Measurements from ENCODE around the gene MRPS25. TPM values are rescaled to one million over a fixed set of nuclear protein-coding genes. Genes with fewer than 3 reads are reported as not detected.

Gene MRPS25
- total and polyA plus RNA-seq, 9 of the 15 experiments (the other 6 are each of a cell fraction or from before 2014, with no cell fraction given): 34.3 to 129 (median 78.2) TPM

DNA sequence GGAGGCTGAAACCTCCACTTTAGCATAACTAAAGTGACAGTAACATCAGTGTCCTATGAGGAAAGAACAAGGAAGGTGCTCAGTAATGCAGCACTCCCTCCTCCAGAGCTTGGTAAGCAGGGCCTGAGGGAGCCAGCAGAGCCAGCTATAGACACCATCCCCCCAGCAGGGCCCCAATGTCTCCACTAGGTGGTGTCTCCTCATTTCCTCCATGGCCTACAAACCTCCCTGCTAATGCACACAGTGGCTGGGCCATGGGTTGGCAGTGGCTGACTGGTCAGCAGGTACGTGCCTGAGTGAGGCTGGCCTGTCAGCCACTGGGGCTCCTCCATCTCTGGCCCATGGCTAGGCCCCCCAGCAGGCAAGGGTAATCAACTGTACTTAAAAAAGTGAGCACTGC, 13.6 kb downstream of the MRPS25 start:
- Histone ChIP-seq H3K9me3 (replicated peaks; ENCODE audit: control insufficient read depth, insufficient read depth, low read depth, low read length) (no peaks in the 10 kb centered on the region), H3K27ac (ENCODE audit: extremely low read depth, low read depth, low read length) (peak overlapping the region; percentile 7; the same call in 1 of the 3 replicates), H4K20me1 (replicated peaks; ENCODE audit: control insufficient read depth, insufficient read depth, low read length) (peaks cover 35% of the 10 kb centered on the region), H2AFZ (ENCODE audit: low read depth, low read length) (no peak overlapping the region), H3K36me3 (ENCODE audit: control insufficient read depth, insufficient read depth, low read length) (peaks cover 94% of the 10 kb centered on the region), H3K4me3 (no peak overlapping the region), H3K79me2 (ENCODE audit: control insufficient read depth, insufficient read depth, low read length) (peaks cover 80% of the 10 kb centered on the region), H3K27me3 (ENCODE audit: control insufficient read depth in 2 of 2, insufficient read depth in 2 of 2, low read length in 2 of 2) (no peaks in the 10 kb centered on the region), H3K4me1 (replicated peaks in 1 of 2; ENCODE audit: control insufficient read depth in 2 of 2, insufficient read depth in 2 of 2, low read length in 2 of 2) (peaks cover 33 to 43% of the 10 kb centered on the region in 2 experiments), H3K9me1 (ENCODE audit: control insufficient read depth, insufficient read depth, low read length) (peaks cover 15% of the 10 kb centered on the region), H3K4me2 (ENCODE audit: insufficient read depth, low read length) (no peak overlapping the region), H3K9ac (ENCODE audit: insufficient read depth in 1 of 2, low read depth in 2 of 2, low read length in 2 of 2) (no peak overlapping the region; a peak in 1 of 4 replicates)
- POLR2A ChIA-PET: interaction anchor here (0.5 to 3.5 kb wide), 4 partner anchors 9 to 615 kb away, joined by 3 to 35 read pairs (median 4); partner anchors contain the start of gene MRPS25
- FAIRE-seq (peak; percentile 51), DNase-seq (ENCODE audit: extremely low read depth in 1 of 4, low spot score in 3 of 4) (peak; percentile 69 to 79 (median 72)), ATAC-seq (peak; percentile 90)
- 90% methylated on average over 1 of the region's 1 CpG for WGBS (ENCODE audit: insufficient coverage, low coverage, missing lambda C conversion rate)
- intact Hi-C loops (cut with micrococcal nuclease): loop anchor here (5.0 kb wide), 1 partner anchor 124 kb away; no protein-coding TSS in a partner anchor
- in situ Hi-C loops (cut with MboI): no loop called here
- CTCF ChIA-PET (ENCODE audit: low intra/inter-chr PET ratio): no interaction called here
- no TSS peak for BruUV-seq (replicated peaks)
- TF ChIP-seq ZNF239 (CRISPR knock-in tag; IDR thresholded peaks at IDR 0.05) (no peak), CBX3 (IDR thresholded peaks at IDR 0.05; ENCODE audit: borderline replicate concordance in 1 of 2, low read length in 2 of 2) (0 out of 3 replicates have a peak, but pooled peaks of 1 of the 2 experiments have one; percentile 36), NR3C1 (CRISPR knock-in tag; IDR thresholded peaks at IDR 0.05) (no peak), RB1 (IDR thresholded peaks at IDR 0.05; ENCODE audit: low read depth) (0 out of 2 replicates have a peak, but pooled peaks have one; percentile 35), HNRNPUL1 (IDR thresholded peaks at IDR 0.05; ENCODE audit: low read length) (no peak), EGR1 (conservative IDR thresholded peaks at IDR 0.05) (no peak), ZFP30 (CRISPR knock-in tag; IDR thresholded peaks at IDR 0.05; ENCODE audit: borderline replicate concordance) (no peak), FOXM1 (IDR thresholded peaks at IDR 0.05; ENCODE audit: low read depth) (no peak), FOXM1 (CRISPR knock-in tag; IDR thresholded peaks at IDR 0.05; ENCODE audit: low read depth) (no peak), MTA3 (IDR thresholded peaks at IDR 0.05; ENCODE audit: borderline replicate concordance) (0 out of 2 replicates have a peak, but pooled peaks have one; percentile 35), SMC3 (conservative IDR thresholded peaks at IDR 0.05; ENCODE audit: insufficient read depth, low read depth, low read length) (0 out of 2 replicates have a peak, but pooled peaks have one; percentile 25), MTF1 (CRISPR knock-in tag; IDR thresholded peaks at IDR 0.05; ENCODE audit: borderline replicate concordance) (no peak), SMARCB1 (IDR thresholded peaks at IDR 0.05; ENCODE audit: insufficient read length, low read depth) (no peak), POLR2G (IDR thresholded peaks at IDR 0.05; ENCODE audit: low read depth, low read length) (peak; percentile 22; the same call in 1 of the 2 replicates)
- TF ChIP-seq, protein P1, sequence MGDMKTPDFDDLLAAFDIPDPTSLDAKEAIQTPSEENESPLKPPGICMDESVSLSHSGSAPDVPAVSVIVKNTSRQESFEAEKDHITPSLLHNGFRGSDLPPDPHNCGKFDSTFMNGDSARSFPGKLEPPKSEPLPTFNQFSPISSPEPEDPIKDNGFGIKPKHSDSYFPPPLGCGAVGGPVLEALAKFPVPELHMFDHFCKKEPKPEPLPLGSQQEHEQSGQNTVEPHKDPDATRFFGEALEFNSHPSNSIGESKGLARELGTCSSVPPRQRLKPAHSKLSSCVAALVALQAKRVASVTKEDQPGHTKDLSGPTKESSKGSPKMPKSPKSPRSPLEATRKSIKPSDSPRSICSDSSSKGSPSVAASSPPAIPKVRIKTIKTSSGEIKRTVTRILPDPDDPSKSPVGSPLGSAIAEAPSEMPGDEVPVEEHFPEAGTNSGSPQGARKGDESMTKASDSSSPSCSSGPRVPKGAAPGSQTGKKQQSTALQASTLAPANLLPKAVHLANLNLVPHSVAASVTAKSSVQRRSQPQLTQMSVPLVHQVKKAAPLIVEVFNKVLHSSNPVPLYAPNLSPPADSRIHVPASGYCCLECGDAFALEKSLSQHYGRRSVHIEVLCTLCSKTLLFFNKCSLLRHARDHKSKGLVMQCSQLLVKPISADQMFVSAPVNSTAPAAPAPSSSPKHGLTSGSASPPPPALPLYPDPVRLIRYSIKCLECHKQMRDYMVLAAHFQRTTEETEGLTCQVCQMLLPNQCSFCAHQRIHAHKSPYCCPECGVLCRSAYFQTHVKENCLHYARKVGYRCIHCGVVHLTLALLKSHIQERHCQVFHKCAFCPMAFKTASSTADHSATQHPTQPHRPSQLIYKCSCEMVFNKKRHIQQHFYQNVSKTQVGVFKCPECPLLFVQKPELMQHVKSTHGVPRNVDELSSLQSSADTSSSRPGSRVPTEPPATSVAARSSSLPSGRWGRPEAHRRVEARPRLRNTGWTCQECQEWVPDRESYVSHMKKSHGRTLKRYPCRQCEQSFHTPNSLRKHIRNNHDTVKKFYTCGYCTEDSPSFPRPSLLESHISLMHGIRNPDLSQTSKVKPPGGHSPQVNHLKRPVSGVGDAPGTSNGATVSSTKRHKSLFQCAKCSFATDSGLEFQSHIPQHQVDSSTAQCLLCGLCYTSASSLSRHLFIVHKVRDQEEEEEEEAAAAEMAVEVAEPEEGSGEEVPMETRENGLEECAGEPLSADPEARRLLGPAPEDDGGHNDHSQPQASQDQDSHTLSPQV (IDR thresholded peaks at IDR 0.05): 0 out of 2 replicates have a peak, but pooled peaks have one; percentile 41
- TF ChIP-seq, protein P2, sequence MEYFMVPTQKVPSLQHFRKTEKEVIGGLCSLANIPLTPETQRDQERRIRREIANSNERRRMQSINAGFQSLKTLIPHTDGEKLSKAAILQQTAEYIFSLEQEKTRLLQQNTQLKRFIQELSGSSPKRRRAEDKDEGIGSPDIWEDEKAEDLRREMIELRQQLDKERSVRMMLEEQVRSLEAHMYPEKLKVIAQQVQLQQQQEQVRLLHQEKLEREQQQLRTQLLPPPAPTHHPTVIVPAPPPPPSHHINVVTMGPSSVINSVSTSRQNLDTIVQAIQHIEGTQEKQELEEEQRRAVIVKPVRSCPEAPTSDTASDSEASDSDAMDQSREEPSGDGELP (CRISPR knock-in tag; IDR thresholded peaks at IDR 0.05; ENCODE audit: borderline replicate concordance): peak; percentile 24; the same call in 1 of the 2 replicates
- TF ChIP-seq, protein P3, sequence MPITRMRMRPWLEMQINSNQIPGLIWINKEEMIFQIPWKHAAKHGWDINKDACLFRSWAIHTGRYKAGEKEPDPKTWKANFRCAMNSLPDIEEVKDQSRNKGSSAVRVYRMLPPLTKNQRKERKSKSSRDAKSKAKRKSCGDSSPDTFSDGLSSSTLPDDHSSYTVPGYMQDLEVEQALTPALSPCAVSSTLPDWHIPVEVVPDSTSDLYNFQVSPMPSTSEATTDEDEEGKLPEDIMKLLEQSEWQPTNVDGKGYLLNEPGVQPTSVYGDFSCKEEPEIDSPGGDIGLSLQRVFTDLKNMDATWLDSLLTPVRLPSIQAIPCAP (CRISPR knock-in tag; IDR thresholded peaks at IDR 0.05; ENCODE audit: borderline replicate concordance): no peak

All from K562 (cell line).